ENCODE results near the gene ZNF574.

ZNF574 gene

DNA sequence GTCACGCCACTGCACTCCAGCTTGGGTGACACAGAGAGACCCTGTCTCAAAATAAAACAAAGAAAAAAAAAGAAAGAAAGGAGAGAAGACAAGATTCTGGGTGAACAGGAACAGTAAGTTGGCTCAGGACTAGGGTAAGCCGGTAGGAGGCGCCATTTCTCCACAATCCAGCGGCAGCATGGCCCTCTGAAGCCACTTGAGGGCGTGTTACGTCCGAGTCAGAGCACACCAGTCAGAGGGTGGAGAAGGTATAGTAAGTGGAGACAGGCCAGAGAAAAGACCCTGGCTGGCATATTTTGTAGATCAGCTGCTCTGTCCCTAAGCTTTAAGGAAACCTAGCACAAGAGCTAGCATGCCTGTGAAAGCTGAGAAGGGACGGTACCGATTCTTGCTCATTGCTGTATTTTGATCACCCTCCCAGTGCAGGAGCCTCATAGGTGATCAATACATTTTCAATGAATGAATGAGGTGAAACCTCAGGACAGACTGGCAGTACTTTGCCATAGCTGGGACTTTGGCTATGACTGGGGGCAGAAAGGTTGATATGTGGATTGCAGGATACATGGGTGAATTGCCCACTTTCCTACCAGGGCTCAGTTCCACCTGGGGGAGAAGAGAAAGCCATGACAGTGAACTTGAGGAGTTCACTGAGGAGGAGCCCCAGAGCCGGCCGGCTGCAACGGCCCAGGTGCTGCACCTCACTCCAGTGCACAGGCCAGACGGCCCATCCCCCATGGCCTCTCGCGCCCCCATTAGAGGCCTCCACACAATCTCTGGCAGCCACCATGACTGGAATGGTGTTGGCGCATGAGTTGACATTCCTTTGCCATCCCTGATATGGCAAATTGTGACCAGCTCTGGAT lies 32.8 kb downstream of the ZNF574 start:
- peak; percentile 50 for DNase-seq

DNA sequence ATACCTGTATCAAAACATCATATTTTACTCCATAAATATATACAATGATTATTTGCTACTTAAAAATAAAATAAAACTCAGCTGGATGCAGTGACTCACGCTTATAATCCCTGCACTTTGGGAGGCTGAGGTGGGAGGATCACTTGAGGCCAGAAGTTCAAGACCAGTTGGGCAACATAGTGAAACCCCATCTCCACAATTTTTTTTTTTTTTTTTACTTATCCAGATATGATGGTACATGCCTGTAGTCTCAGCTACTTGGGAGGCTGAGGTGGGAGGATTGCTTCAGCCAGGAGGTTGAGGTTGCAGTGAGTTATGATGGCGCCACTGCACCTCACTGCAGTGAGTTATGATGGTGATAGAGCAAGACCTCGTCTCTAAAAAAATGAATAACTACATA lies 33.9 kb downstream of the ZNF574 start:
- DNase-seq = no peak

- no peak for DNase-seq
These were observed 34.7 kb downstream of the ZNF574 start for GRCh38 chr19:42110658-42111057.

DNA sequence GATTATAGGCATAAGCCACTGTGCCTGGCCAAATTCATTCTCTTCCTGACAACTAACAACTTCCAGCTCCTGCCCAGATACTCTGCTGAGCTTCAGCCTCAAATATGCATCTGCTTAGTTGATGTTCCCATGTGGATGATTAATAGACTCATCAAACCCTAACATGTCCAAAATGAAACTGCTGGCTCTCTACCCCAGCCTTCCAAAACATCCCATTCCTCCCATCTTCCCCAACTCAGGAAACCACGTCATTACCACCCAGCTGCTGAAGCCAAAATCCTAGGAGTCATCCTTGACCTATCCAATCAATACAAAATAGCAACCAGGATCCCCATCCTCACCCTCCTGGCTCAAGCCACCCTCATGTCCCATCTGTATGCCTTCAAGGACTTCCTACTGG lies 35.4 kb downstream of the ZNF574 start:
- no peak for DNase-seq

- no peak for DNase-seq
These were observed 35.8 kb downstream of the ZNF574 start for GRCh38 chr19:42111811-42112210.

- DNase-seq = peak; percentile 87
These were observed 37.8 kb downstream of the ZNF574 start for GRCh38 chr19:42113641-42114348.

DNA sequence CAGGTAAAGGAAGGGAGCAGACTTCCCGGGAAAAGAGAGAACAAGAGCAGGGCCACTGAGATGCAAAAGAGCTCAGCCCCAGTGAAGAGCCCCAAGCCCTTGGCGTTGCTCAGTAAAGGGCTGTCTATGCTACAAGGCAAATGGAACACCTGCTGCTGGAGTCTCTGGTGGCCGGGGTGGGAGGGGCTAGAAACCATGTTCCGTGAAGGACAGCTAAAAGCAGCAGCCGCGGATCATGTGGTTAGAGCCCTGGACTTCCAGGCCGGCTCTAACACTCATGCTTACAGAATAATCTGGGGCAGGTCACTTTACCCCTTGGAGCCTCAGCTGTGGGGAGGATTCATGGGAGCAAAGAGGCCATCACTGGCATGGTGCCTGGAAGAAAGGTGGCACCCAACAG lies 38.4 kb downstream of the ZNF574 start:
- DNase-seq = peak; percentile 77

DNA sequence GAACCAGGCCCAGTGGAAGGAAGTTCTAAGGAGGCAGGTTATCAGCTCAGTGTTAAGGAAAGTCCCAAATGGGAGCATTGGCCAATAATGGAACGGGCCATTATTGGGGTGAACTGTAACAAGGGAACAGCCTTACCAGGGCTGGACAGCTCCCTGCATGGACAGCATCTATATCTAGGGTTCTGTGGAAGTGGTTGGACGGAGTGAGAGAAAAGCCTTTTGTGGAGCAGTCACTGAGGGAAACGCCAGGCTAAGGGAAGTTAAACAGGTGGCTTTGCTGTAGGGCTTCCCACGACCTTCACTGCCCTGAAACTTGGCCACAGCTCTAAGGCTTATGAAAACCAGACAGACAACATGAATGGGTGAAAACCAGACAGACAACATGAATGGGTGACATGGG lies 39.3 kb downstream of the ZNF574 start:
- DNase-seq = no peak

DNA sequence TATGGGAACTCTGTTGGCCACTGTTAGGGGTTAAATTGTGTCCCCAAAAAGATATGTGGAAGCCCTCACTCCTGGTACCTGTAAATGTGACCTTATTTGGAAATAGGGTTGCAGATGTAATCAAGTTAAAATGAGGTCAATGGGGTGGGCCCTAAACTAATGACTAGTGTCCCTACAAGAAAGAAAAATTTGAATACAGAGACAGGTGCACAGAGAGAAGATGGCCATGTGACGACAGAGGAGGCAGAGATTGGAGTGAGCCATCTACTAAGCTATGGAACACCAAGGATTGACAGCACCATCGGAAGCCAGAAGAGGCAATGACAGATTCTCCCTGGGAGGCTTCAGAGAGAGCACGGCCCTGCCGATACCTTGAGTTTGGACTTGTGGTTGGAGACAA lies 39.7 kb downstream of the ZNF574 start:
- DNase-seq = no peak

DNA sequence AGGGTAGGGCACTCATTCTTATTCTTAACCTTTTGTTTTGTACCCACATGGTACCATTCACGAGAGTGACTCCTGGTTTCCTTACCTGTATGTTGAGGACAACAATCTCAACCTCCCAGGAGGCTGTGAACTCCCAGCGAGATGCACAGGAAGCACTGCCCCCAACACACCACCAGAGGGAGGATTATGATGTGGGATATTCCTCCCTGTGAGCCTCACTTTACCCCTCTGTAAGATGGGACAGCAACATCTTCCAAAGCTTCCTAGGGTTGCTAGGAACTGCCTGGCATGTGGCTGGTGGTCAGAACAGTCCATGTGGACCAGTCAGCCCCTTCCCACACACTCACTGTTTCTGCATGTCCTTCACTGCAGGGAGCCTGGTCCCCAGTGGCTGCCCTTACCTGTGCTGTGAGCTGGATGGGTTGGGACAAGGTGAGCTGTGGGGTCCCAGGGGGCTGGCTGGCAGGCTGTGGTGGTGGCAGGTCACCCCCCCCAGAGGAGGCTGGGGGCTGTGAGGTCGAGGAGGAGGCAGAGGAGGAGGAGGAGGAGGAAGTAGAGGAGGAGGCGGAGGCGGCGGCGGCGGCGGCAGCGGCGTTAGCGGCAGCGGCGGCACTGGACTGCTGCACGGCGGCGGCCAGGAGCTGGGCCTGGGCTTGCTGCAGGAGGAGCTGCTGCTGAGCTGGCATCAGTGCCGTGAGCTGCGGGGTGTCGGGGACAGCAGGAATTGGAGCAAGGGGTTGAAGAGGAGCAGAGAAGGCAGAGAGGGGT lies 40.5 kb downstream of the ZNF574 start:
- no peak for DNase-seq

GRCh38 chr19:42117076-42117475 lies 41.1 kb downstream of the ZNF574 start:
- DNase-seq = no peak

DNA sequence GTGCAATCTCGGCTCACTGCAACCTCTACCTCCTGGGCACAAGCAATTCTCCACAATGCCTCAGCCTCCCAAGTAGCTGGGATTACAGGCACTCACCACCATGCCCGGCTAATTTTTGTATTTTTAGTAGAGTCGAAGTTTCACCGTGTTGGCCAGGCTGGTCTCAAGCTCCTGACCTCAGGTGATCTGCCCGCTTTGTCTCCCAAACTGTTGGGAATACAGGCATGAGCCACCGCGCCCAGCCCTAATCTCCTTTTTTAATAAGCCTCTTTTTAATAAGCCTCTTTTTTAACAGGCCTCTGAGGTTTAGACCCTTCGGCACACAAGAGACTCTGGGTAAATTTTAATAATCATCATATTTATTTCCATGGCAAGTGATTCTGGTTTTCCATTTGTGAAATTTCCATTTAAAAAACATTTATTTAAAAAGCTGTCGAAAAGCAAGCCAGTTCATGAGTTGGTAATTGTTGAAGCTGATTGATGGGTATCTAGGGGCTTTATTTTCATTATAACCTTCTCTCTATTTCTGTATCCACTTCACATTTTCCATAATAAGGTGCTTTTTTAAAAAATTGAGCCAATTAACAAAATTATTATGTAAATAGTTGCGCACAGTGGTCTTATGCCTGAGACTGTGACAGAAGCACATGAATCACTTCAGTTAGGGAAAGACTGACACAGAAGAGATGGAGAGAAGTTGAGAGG lies 44.5 kb downstream of the ZNF574 start:
- DNase-seq = no peak

DNA sequence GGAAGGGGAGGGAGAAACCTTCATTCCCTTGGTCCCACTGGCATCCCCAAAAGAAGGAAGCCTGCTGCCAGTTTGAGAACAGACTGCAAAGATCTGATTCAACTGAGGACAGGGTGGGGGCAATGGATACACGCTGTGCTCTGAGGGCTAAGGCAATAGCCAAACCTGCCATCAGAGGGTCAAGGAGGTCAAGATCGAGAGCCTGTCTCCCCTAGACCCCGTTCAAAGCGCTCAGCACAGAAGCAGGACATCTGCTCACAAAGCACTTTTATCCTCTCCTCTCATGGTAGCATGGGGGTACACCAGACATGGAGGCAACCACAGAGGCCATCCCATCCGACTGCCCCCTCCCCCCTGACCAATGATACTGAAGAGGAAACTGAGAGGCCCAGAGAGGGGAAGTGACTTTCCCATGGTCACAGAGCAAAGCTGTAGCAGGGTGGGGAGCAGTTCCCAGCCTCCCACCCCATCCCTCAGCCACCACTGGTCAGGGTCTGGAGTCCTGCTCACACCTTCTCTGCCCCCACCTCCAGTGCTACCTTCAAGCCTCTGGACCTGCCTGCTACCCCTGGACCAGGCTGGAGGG lies 45.2 kb downstream of the ZNF574 start:
- DNase-seq = no peak

- no peak for DNase-seq
These were observed 45.7 kb downstream of the ZNF574 start for GRCh38 chr19:42121656-42122069.

- DNase-seq = no peak
These were observed 47.0 kb downstream of the ZNF574 start for GRCh38 chr19:42122691-42123607.

DNA sequence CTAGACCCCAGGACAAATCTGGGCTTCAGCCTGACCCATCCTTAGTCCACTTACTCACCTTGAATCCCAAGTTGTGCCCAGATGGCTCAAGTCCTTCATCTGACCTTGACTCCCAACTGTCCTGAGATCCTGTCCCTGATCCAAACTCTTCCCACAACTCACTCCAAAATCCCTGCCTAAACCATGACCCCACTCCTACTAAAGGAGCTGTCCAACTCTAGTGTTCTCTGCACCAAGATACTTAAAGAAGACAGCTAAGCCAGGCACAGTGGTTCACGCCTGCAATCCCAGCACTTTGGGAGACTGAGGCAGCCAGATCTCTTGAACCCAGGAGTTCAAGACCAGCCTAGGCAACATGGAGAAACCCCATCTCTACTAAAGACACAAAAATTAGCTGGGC lies 47.8 kb downstream of the ZNF574 start:
- DNase-seq = no peak

DNA sequence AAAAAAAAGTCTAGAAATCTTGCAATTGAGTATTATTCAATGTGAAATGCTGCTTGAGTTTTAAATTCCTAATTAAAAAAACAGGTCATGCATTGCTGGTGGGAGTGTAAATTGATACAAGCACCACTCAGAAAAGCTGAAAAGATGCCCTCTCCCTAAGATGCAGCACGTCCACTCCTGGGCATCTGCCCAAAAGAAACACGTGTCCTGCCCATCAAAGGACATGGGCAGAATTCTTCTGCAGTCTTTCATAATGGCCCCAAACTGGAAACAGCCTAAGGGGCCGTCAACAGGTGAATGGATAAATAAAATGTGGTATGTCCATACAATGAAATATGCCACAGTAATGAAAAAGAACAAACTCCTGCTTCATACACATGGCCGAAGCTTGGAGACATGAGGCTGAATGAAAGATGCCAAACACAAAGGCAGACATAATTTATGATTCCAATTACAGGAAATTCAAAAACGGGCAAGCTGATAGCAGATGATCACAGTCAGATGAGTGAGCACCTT lies 48.5 kb downstream of the ZNF574 start:
- DNase-seq = no peak

- no peak for DNase-seq
These were observed 49.6 kb downstream of the ZNF574 start for GRCh38 chr19:42125536-42125935.

DNA sequence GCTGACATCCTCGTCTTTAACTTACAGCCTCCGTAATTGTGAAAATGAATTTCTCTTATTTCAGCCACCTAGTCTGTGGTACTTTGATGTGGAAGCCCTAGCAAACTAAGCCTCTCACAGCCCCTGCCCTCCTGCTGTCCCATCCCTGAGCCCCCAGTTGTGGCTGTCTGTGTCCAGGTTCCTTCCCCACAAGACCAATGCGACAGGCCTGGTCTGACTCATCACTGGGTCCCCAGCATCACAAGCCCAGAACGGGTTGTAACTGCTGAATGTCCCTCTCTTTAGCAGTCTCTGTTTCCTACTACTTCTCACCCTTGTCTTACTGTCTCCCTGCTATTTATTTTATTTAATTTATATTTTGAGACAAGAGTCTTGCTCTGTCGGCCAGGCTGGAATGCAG lies 50.6 kb downstream of the ZNF574 start:
- DNase-seq = no peak

DNA sequence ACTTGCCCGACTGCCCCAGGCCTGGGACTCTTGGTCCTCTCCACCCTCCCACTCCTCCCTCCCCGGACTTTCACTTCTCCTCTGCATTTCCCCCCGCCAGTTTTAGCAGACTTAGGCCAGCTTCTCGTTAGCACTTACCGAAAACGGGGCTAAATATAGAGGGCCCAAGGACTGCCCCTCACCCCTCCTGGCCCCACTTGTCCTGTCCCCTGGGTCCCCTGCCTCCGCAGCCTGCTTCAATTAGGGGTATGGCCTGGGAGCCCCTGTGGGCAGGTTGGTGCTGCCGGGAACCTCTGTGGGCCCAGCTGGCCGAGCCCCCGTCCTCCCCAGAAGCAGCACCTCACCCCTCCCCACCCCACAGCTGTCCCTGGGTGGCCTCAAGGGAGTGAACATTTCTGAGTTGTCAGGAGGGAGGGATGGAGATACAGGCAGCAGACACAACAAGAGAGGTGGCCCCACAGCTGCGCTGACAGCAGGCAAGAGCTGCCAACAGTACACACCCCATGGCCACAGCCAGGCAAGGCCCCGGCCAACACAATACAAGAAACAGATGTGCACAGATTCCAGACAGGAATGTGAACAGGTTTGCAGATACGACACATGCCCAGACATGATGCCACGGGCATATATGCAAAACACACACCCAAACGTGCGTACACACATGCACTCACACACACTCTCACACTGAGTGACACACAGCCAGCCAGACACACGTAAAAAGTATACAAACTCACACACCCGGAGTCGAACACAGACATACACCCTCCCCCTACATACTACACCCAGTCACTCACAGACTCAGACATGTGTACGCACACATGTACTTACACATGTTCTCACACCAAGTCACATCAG lies 53.7 kb downstream of the ZNF574 start:
- DNase-seq = no peak

All from NCI-H524 treated with DMSO at 0.1 percent for 48 hours (cell line).